IMR-90 (cell line): Measurements from ENCODE around the gene ESRRG. TPM values are rescaled to one million over a fixed set of nuclear protein-coding genes. Genes with fewer than 3 reads are reported as not detected.

Source experiments
- ATAC-seq: fragments of 200-7000 bp; cut with Tn5 transposase; 2 replicates; pipeline ENCODE4 v1.9.1; 2020; ENCODE audit warnings: low read depth, mild to moderate bottlenecking, moderate library complexity
- BruUV-seq: library from RNA; stranded (reverse); fragments of 400-500 nt; replicated peaks from 2 replicates; lab custom pipeline; 2021; lab: Mats Ljungman, UMichigan
- CTCF ChIA-PET: fragments of 300-600 bp; formaldehyde crosslinking; extraction: SDS; loops from one replicate; lab custom pipeline; 2021; ENCODE audit warnings: antibody characterized with exemption; lab: Yijun Ruan, JAX
- POLR2A ChIA-PET: fragments of 300-600 bp; sonication (Branson Sonifier 250); formaldehyde crosslinking; loops from one replicate; lab custom pipeline; 2022; ENCODE audit warnings: antibody characterized with exemption; ENCODE audit not compliant: unreplicated experiment; lab: Charles Lee
- DNase-seq: peaks from one replicate; pipeline ENCODE4 v3.0.0; 2013
- H2AFZ ChIP-seq: replicated peaks from 2 replicates; pipeline ENCODE3; 2013; ENCODE audit warnings: low read length, mild to moderate bottlenecking; ENCODE audit not compliant: poor library complexity
- H2AK5ac ChIP-seq: 2 replicates; pipeline ENCODE4 v1.6.1; 2013; ENCODE audit warnings: low read depth, low read length, inconsistent platforms
- H2AK9ac ChIP-seq: replicated peaks from 2 replicates; pipeline ENCODE3; 2013; ENCODE audit warnings: mild to moderate bottlenecking, low read depth, low read length, moderate library complexity; ENCODE audit not compliant: poor library complexity
- H2BK120ac ChIP-seq: 2 replicates; pipeline ENCODE4 v1.6.1; 2013; ENCODE audit warnings: low read depth, low read length, inconsistent platforms
- H2BK15ac ChIP-seq: 3 replicates; pipeline ENCODE4 v1.6.1; 2013; ENCODE audit warnings: low read depth, low read length, inconsistent platforms
- H2BK20ac ChIP-seq: 2 replicates; pipeline ENCODE4 v1.6.1; 2013; ENCODE audit warnings: low read depth, mild to moderate bottlenecking, inconsistent platforms, low read length, moderate library complexity
- H2BK5ac ChIP-seq: 2 replicates; pipeline ENCODE4 v1.6.1; 2013; ENCODE audit warnings: mild to moderate bottlenecking, low read depth, low read length, inconsistent platforms; ENCODE audit not compliant: poor library complexity, severe bottlenecking
- H3K14ac ChIP-seq: replicated peaks from 2 replicates; pipeline ENCODE4 v1.6.1; 2013; ENCODE audit warnings: low read depth, low read length, inconsistent platforms
- H3K18ac ChIP-seq: 2 replicates; pipeline ENCODE4 v1.6.1; 2013; ENCODE audit warnings: low read depth, low read length, control low read depth
- H3K23ac ChIP-seq: 2 replicates; pipeline ENCODE4 v1.6.1; 2013; ENCODE audit warnings: low read depth, low read length, inconsistent platforms
- H3K27ac ChIP-seq: 2 replicates; pipeline ENCODE4 v1.5.1; 2013; ENCODE audit warnings: mild to moderate bottlenecking, control low read depth, low read length; ENCODE audit not compliant: insufficient read depth
- H3K27me3 ChIP-seq: 2 replicates; pipeline ENCODE4 v1.6.1; 2013; ENCODE audit warnings: low read length; ENCODE audit not compliant: control insufficient read depth, insufficient read depth
- H3K36me3 ChIP-seq: 2 replicates; pipeline ENCODE4 v1.6.1; 2013; ENCODE audit warnings: low read length, mixed read lengths; ENCODE audit not compliant: control insufficient read depth, insufficient read depth
- H3K4ac ChIP-seq: 2 replicates; pipeline ENCODE4 v1.6.1; 2013; ENCODE audit warnings: low read depth, low read length, inconsistent platforms
- H3K4me1 ChIP-seq: 2 replicates; pipeline ENCODE4 v1.6.1; 2013; ENCODE audit warnings: low read length, mixed read lengths; ENCODE audit not compliant: control insufficient read depth, insufficient read depth
- H3K4me2 ChIP-seq: 2 replicates; pipeline ENCODE4 v1.6.1; 2013; ENCODE audit warnings: low read depth, mild to moderate bottlenecking, control low read depth, low read length, moderate library complexity
- H3K4me3 ChIP-seq: 2 replicates; pipeline ENCODE4 v1.5.1; 2013; ENCODE audit warnings: low read depth, mild to moderate bottlenecking, control low read depth, low read length, moderate library complexity; ENCODE audit not compliant: insufficient read depth
- H3K56ac ChIP-seq: 2 replicates; pipeline ENCODE4 v1.6.1; 2013; ENCODE audit warnings: low read length, inconsistent platforms; ENCODE audit not compliant: insufficient read depth; ENCODE audit errors: extremely low read depth
- H3K79me1 ChIP-seq, 2 experiments: 2 replicates each; pipeline ENCODE4 v1.6.1; 2013; ENCODE audit warnings: low read length in 2 of 2, inconsistent platforms in 1 of 2, low read depth in 1 of 2
- H3K9ac ChIP-seq: 2 replicates; pipeline ENCODE4 v1.6.1; 2013; ENCODE audit warnings: low read depth, low read length, control low read depth
- H3K9me1 ChIP-seq: 2 replicates; pipeline ENCODE4 v1.6.1; 2013; ENCODE audit warnings: low read length, inconsistent platforms; ENCODE audit not compliant: insufficient read depth
- H3K9me3 ChIP-seq: 2 replicates; pipeline ENCODE4 v1.6.1; 2013; ENCODE audit warnings: low read length; ENCODE audit not compliant: control insufficient read depth, insufficient read depth
- H4K20me1 ChIP-seq: 2 replicates; pipeline ENCODE4 v1.6.1; 2013; ENCODE audit warnings: low read length, inconsistent platforms; ENCODE audit not compliant: insufficient read depth
- H4K5ac ChIP-seq: 2 replicates; pipeline ENCODE4 v1.6.1; 2013; ENCODE audit warnings: mild to moderate bottlenecking, low read depth, low read length, control low read depth
- H4K8ac ChIP-seq, 2 experiments: 2 replicates each; pipeline ENCODE4 v1.6.1; 2013; ENCODE audit warnings: low read depth in 2 of 2, low read length in 2 of 2, control low read depth in 1 of 2, inconsistent platforms in 1 of 2
- H4K91ac ChIP-seq: 2 replicates; pipeline ENCODE4 v1.6.1; 2013; ENCODE audit warnings: low read depth, low read length, inconsistent platforms; ENCODE audit not compliant: insufficient read depth
- MXI1 ChIP-seq: IDR thresholded peaks from 2 replicates; pipeline ENCODE4 v1.6.1; 2012; ENCODE audit warnings: low read depth, mild to moderate bottlenecking, low read length, moderate library complexity, borderline replicate concordance
- RCOR1 ChIP-seq: IDR thresholded peaks from 2 replicates; pipeline ENCODE4 v1.6.1; 2012; ENCODE audit warnings: mild to moderate bottlenecking, low read length, improper control_type of control experiment; ENCODE audit not compliant: insufficient replicate concordance
- WGBS, 2 experiments: methylation state at CpG; one replicate each; pipeline versions ENCODE4 v1.1.5 to v1.1.7; 2013; ENCODE audit warnings: missing lambda C conversion rate in 2 of 2; ENCODE audit not compliant: insufficient read length in 1 of 2; ENCODE audit errors: extremely low coverage in 2 of 2; 5-methylcytosine and 5-hydroxymethylcytosine counted together
- dilution Hi-C: fragments of 300-500 bp; cut with HindIII; formaldehyde crosslinking; loops from one replicate; pipeline ENCODE4 v1.14.3; 2018; ENCODE audit warnings: low sequenced_read_pairs; ENCODE audit not compliant: unreplicated experiment
- in situ Hi-C: fragments of 300-500 bp; cut with MboI; formaldehyde crosslinking; loops from 3 replicates; pipeline ENCODE4 v1.14.3; 2019; ENCODE audit warnings: low sequenced_read_pairs, inconsistent platforms, mixed read lengths
- intact Hi-C: fragments of 100-400 bp; cut with micrococcal nuclease; formaldehyde crosslinking; loops from 2 replicates; pipeline ENCODE4 v1.10.0; 2022
- polyA plus RNA-seq, 3 experiments: library from polyadenylated mRNA; depleted of rRNA; stranded (reverse); fragments of >200 nt; gene quantifications; 2 replicates each; pipeline ENCODE4 v1.2.3, GENCODE V29; 2012; ENCODE audit warnings: low replicate concordance in 1 of 3
- total RNA-seq: library from RNA; depleted of rRNA; stranded (reverse); fragments of >200 nt; gene quantifications from 2 replicates; pipeline ENCODE4 v1.2.3, GENCODE V29; 2012
- TF ChIP-seq, protein P1 (sequence below): fragments of 150-350 bp; IDR thresholded peaks from 2 replicates; pipeline ENCODE4 v1.6.1; 2017; ENCODE audit warnings: mild to moderate bottlenecking, antibody characterized with exemption, low read length, low read depth

ESRRG gene
- total and polyA plus RNA-seq, 2 of the 4 experiments (the other 2 are of a cell fraction), result 0.17 to 0.54 TPM

DNA sequence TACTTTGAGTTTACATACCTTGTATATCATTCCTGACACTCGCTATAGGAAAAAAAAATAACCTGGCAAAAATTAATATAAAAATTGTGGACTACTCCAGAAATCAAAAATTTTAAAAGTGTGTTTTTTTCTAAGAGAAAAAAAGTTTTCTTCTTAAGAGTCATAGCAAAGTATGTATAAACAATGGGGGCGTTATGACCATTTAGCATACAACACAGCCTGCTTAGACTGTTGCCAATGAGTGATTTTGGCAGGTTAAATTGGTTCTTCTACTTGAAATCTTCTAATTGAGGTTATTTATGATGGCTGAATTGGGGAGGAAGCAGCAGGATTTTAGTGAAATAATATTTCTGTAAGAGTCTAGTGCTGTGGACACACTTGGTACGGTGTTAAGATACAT lies 169.5 kb downstream of the ESRRG start:
- Histone ChIP-seq H3K4ac (no peak overlapping the region; the same call in 1 of the 2 replicates), H4K5ac (no peak overlapping the region), H4K20me1 (no peaks in the 10 kb centered on the region), H2AK9ac (no peak overlapping the region), H3K9me1 (no peaks in the 10 kb centered on the region), H3K9ac (no peak overlapping the region), H2BK20ac (0 out of 2 replicates have a peak overlapping the region, but pooled peaks have one; percentile 49), H3K14ac (no peak overlapping the region), H3K79me1 (no peaks in the 10 kb centered on the region), H3K36me3 (no peaks in the 10 kb centered on the region), H4K8ac (0 out of 4 replicates have a peak overlapping the region, but pooled peaks of 1 of the 2 experiments have one; percentile 15), H3K56ac (no peak overlapping the region), H3K4me3 (no peak overlapping the region), H2BK120ac (no peak overlapping the region), H3K4me1 (peaks cover 4% of the 10 kb centered on the region), H3K23ac (no peak overlapping the region), H2AFZ (no peak overlapping the region), H2AK5ac (no peak overlapping the region), H3K27ac (no peak overlapping the region), H2BK15ac (no peak overlapping the region), H4K91ac (no peak overlapping the region), H2BK5ac (no peak overlapping the region), H3K4me2 (no peak overlapping the region), H3K27me3 (no peaks in the 10 kb centered on the region), H3K18ac (peak overlapping the region; percentile 64; the same call in 1 of the 2 replicates), H3K9me3 (no peaks in the 10 kb centered on the region)
- CTCF ChIA-PET, result no interaction called here
- no peak for TF ChIP-seq RCOR1
- TF ChIP-seq, protein P1, sequence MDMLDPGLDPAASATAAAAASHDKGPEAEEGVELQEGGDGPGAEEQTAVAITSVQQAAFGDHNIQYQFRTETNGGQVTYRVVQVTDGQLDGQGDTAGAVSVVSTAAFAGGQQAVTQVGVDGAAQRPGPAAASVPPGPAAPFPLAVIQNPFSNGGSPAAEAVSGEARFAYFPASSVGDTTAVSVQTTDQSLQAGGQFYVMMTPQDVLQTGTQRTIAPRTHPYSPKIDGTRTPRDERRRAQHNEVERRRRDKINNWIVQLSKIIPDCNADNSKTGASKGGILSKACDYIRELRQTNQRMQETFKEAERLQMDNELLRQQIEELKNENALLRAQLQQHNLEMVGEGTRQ, result no peak
- TF ChIP-seq MXI1, result no peak
- no CpG with 5 or more reads among the region's 3 CpGs for WGBS, 2 experiments
- dilution Hi-C loops (no loop called here), intact Hi-C loops (no loop called here), in situ Hi-C loops (loop anchor here (25.0 kb wide), 1 partner anchor 566 kb away; no protein-coding TSS in a partner anchor)
- ATAC-seq, result peak; percentile 59
- BruUV-seq, result no TSS peak
- DNase-seq, result peak; percentile 62
- POLR2A ChIA-PET, result no interaction called here
